ENCODE results near the gene CELSR2. TPM values are rescaled to one million over a fixed set of nuclear protein-coding genes. Genes with fewer than 3 reads are reported as not detected.

The CELSR2 gene
- total RNA-seq, 1 experiment from 2014 or later = 17.1 TPM

GRCh38 chr1:109259674-109260557, 10.6 kb downstream of the CELSR2 start:
- intact Hi-C loops (cut with micrococcal nuclease) = no loop called here
- H3K36me3 ChIP-seq (ENCODE audit: control insufficient read depth in 1 of 2, insufficient read depth in 2 of 2, low read length in 2 of 2) = peaks cover 0 to 2% of the 10 kb centered on the region in 2 experiments; a peak in 1 of 4 replicates
- H3K4me2 ChIP-seq (ENCODE audit: low read length) = no peak overlapping the region
- no peaks in the 10 kb centered on the region for H3K79me2 ChIP-seq (ENCODE audit: insufficient read depth, low read length)
- no peak for DNase-seq (ENCODE audit: low read depth, low spot score)
- no peak overlapping the region for H3K4me3 ChIP-seq (replicated peaks in 1 of 2; ENCODE audit: low read depth in 1 of 2, low read length in 2 of 2)
- H3K9me2 ChIP-seq (ENCODE audit: insufficient read depth) = no peaks in the 10 kb centered on the region
- no peaks in the 10 kb centered on the region for H3K9me3 ChIP-seq (ENCODE audit: control insufficient read depth in 1 of 2, insufficient read depth in 1 of 2, low read depth in 1 of 2, low read length in 2 of 2)
- CTCF ChIA-PET = interaction anchor here (0.8 to 1.5 kb wide), 2 partner anchors 140 to 273 kb away, joined by 4 to 5 read pairs; no protein-coding TSS in a partner anchor
- H3K4me1 ChIP-seq (ENCODE audit: control insufficient read depth in 1 of 2, insufficient read depth in 2 of 2, low read length in 2 of 2) = peaks cover 0 to 9% of the 10 kb centered on the region in 2 experiments; a peak in 2 of 4 replicates
- no peaks in the 10 kb centered on the region for H3K27me3 ChIP-seq (ENCODE audit: insufficient read depth, low read length)
- TF ChIP-seq CEBPB (IDR thresholded peaks at IDR 0.05; ENCODE audit: low read depth) (no peak), ZBTB33 (IDR thresholded peaks at IDR 0.05; ENCODE audit: extremely low read depth, insufficient replicate concordance, low read length) (no peak)
- H3K27ac ChIP-seq (ENCODE audit: low read depth, low read length) = no peak overlapping the region
- RAD21 ChIA-PET (ENCODE audit: low non-redundant PET in 1 of 2, low total read pairs in 2 of 2, uncharacterized antibody in 2 of 2, unreplicated experiment in 2 of 2) = no interaction called here
- no TSS peak for BruUV-seq (replicated peaks)
- H4K20me1 ChIP-seq (ENCODE audit: insufficient read depth) = no peaks in the 10 kb centered on the region
- no peak overlapping the region for H2AFZ ChIP-seq (ENCODE audit: low read depth, low read length, poor library complexity, severe bottlenecking)
- ATAC-seq = no peak
- no peak overlapping the region for H3K9ac ChIP-seq (ENCODE audit: low read length)
- POLR2A ChIA-PET = no interaction called here

- Histone ChIP-seq H3K79me2 (ENCODE audit: insufficient read depth, low read length) (no peaks in the 10 kb centered on the region), H4K20me1 (ENCODE audit: insufficient read depth) (no peaks in the 10 kb centered on the region), H3K9ac (ENCODE audit: low read length) (no peak overlapping the region), H3K9me2 (ENCODE audit: insufficient read depth) (no peaks in the 10 kb centered on the region), H3K27me3 (ENCODE audit: insufficient read depth, low read length) (no peaks in the 10 kb centered on the region), H3K4me3 (replicated peaks in 1 of 2; ENCODE audit: low read depth in 1 of 2, low read length in 2 of 2) (no peak overlapping the region), H3K9me3 (ENCODE audit: control insufficient read depth in 1 of 2, insufficient read depth in 1 of 2, low read depth in 1 of 2, low read length in 2 of 2) (no peaks in the 10 kb centered on the region), H3K36me3 (ENCODE audit: control insufficient read depth in 1 of 2, insufficient read depth in 2 of 2, low read length in 2 of 2) (peaks cover 0 to 4% of the 10 kb centered on the region in 2 experiments; a peak in 1 of 4 replicates), H2AFZ (ENCODE audit: low read depth, low read length, poor library complexity, severe bottlenecking) (no peak overlapping the region), H3K4me1 (ENCODE audit: control insufficient read depth in 1 of 2, insufficient read depth in 2 of 2, low read length in 2 of 2) (peaks cover 0 to 9% of the 10 kb centered on the region in 2 experiments; a peak in 2 of 4 replicates), H3K4me2 (ENCODE audit: low read length) (no peak overlapping the region), H3K27ac (ENCODE audit: low read depth, low read length) (no peak overlapping the region)
- ChIA-PET POLR2A (no interaction called here), CTCF (interaction anchor here (1.1 kb wide), 1 partner anchor 17 kb away, joined by 3 read pairs; no protein-coding TSS in a partner anchor), RAD21 (ENCODE audit: low non-redundant PET in 1 of 2, low total read pairs in 2 of 2, uncharacterized antibody in 2 of 2, unreplicated experiment in 2 of 2) (no interaction called here)
- DNase-seq (ENCODE audit: low read depth, low spot score) (no peak), ATAC-seq (no peak)
- no TSS peak for BruUV-seq (replicated peaks)
- intact Hi-C loops (cut with micrococcal nuclease) = no loop called here
- no peak for TF ChIP-seq SRF (IDR thresholded peaks at IDR 0.05; ENCODE audit: low read depth)
- no peak for TF ChIP-seq CTCF (IDR thresholded peaks at IDR 0.05 in 2 of 3, conservative IDR thresholded peaks at IDR 0.05 in 1 of 3; ENCODE audit: borderline replicate concordance in 1 of 3, insufficient read depth in 1 of 3, low read depth in 2 of 3, low read length in 2 of 3)
- no peak for TF ChIP-seq POLR2AphosphoS5 (IDR thresholded peaks at IDR 0.05; ENCODE audit: low read depth, low read length)
- TF ChIP-seq EZH2 (IDR thresholded peaks at IDR 0.05) = no peak
- TF ChIP-seq CBX3 (IDR thresholded peaks at IDR 0.05; ENCODE audit: low read depth) = no peak
- TF ChIP-seq CEBPB (IDR thresholded peaks at IDR 0.05; ENCODE audit: low read depth) = no peak
- no peak for TF ChIP-seq ZBTB33 (IDR thresholded peaks at IDR 0.05; ENCODE audit: extremely low read depth, insufficient replicate concordance, low read length)
- TF ChIP-seq EZH2phosphoT487 (IDR thresholded peaks at IDR 0.05; ENCODE audit: borderline replicate concordance) = no peak
- TF ChIP-seq JUND (IDR thresholded peaks at IDR 0.05) = no peak
- no peak for TF ChIP-seq FOSL1 (IDR thresholded peaks at IDR 0.05; ENCODE audit: low read depth)
- no peak for TF ChIP-seq MAX (IDR thresholded peaks at IDR 0.05)
- no peak for TF ChIP-seq ZFX (IDR thresholded peaks at IDR 0.05)
Measured at GRCh38 chr1:109261006-109261405, 11.7 kb downstream of the CELSR2 start.
